NB4 (cell line): ENCODE data around the gene MBNL1.

Experiments used
- DNase-seq: peaks from one replicate; pipeline ENCODE4 v3.0.0; 2010; ENCODE audit warnings: low read depth
- H3K4me3 ChIP-seq: one replicate; pipeline ENCODE4 v1.5.1; 2011; ENCODE audit warnings: mild to moderate bottlenecking, low read depth, low read length, moderate library complexity
- MYC ChIP-seq: IDR thresholded peaks from 2 replicates; pipeline ENCODE4 v1.6.1; 2011; ENCODE audit warnings: low read depth, low read length
- POLR2A ChIP-seq: IDR thresholded peaks from 2 replicates; pipeline ENCODE4 v1.6.1; 2011; ENCODE audit warnings: mild to moderate bottlenecking; ENCODE audit not compliant: insufficient read length; ENCODE audit errors: extremely low read depth
- TF ChIP-seq, protein P1 (sequence below): IDR thresholded peaks from one replicate; pipeline ENCODE4 v1.5.1; 2012; ENCODE audit warnings: low read depth, low read length
- TF ChIP-seq, protein P2 (sequence below): IDR thresholded peaks from 2 replicates; pipeline ENCODE4 v1.6.1; 2011; ENCODE audit warnings: low read depth, low read length

The MBNL1 gene

DNA sequence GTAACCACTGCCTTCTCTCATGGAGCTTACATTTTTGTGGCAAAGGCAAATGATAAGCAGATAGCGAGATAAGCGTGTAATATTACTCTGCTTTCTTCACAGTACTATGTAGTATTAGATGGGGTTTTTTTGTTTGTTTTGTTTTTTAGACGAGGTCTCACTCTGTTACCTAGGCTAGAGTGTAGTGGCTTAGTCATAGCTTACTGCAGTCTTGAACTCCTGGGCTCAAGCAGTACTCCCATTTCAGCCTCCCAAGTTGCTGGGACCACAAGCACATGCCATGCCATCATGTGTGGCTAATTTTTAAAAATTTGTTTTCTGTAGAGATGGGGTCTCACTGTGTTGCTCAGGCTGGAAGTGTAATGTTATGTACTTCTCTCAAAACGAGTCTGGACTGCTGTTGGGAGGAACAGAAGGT, 22.9 kb downstream of the MBNL1 start:
- no peak for DNase-seq

DNA sequence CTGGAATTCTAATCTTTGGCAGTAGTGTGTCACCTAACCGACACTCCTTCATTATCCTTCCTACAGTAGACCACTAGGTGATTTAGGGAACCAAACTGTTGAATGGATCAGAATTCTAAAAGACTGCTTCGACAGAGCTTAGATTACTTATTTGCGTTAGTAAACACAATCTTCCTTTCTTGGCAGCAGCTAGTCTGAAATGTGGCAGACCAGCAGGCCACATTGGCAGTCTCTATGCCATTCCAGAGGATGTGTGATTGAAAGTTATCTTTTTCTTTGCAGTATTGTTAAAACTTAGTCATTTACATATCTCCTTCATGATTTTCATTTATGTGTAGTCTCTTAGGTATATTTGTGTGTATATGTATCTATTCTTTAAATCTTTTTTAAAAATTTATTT, 23.6 kb downstream of the MBNL1 start:
- H3K4me3 ChIP-seq, result no peak overlapping the region
- TF ChIP-seq, protein P1, sequence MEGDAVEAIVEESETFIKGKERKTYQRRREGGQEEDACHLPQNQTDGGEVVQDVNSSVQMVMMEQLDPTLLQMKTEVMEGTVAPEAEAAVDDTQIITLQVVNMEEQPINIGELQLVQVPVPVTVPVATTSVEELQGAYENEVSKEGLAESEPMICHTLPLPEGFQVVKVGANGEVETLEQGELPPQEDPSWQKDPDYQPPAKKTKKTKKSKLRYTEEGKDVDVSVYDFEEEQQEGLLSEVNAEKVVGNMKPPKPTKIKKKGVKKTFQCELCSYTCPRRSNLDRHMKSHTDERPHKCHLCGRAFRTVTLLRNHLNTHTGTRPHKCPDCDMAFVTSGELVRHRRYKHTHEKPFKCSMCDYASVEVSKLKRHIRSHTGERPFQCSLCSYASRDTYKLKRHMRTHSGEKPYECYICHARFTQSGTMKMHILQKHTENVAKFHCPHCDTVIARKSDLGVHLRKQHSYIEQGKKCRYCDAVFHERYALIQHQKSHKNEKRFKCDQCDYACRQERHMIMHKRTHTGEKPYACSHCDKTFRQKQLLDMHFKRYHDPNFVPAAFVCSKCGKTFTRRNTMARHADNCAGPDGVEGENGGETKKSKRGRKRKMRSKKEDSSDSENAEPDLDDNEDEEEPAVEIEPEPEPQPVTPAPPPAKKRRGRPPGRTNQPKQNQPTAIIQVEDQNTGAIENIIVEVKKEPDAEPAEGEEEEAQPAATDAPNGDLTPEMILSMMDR, result no peak
- TF ChIP-seq POLR2A (no peak), MYC (no peak)
- TF ChIP-seq, protein P2, sequence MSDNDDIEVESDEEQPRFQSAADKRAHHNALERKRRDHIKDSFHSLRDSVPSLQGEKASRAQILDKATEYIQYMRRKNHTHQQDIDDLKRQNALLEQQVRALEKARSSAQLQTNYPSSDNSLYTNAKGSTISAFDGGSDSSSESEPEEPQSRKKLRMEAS, result no peak
- no peak for DNase-seq

More for the DNA sequence above, 22.9 kb downstream of the MBNL1 start:
- no peak overlapping the region for H3K4me3 ChIP-seq
- TF ChIP-seq, protein P2, result no peak
- TF ChIP-seq MYC (no peak), POLR2A (no peak)
- TF ChIP-seq, protein P1, result no peak

DNA sequence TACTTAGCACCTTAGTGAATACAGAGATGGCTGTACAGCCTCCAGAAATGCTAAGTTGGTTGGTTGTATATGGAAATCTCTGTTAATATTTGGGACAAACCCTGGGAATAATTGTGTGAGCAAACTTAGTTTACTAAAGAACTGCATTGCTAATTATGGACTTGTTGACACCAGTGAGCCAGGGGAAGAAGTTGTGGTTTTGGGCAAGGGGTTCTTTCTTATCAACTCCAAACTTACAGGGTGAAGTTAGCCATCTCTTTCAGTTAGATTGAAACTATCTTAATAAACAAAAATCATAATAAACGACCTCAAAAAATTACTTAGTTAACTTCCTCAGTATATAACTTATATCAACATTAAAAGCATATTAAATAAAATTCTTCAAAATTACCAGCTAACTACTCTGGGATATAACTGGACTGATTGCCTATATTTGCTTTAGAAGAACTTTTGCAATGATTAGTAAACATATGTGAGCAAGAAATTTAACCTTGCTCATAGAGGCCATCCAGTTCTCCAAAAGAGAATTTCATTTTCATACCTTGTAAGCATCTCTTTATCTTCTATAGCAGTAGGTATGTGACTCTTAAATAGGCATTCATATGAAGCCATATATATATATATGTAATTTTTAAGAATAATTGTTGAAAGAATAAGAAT, 24.7 kb downstream of the MBNL1 start:
- DNase-seq, result no peak

DNA sequence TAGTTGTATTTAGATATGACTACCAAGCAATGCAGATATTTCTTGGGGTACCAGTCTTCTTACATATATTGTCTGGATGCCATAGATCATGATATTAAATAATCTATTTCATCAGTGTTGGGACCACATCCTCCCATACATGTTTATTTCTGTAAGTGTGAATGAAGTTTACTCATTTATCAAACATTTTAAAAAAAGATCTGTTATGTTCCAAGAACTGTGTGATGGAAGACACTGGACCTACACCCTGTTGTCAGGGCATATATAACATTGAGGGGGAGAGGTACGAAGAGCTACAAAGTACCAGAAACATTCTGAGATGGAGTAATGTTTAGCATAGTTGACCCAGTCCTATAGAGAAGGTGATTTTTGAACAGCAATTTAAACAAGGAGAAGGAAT, 26.6 kb downstream of the MBNL1 start:
- no peak for DNase-seq
- TF ChIP-seq POLR2A, result no peak
- TF ChIP-seq, protein P1, result no peak
- TF ChIP-seq MYC, result no peak
- TF ChIP-seq, protein P2, result no peak
- no peak overlapping the region for H3K4me3 ChIP-seq

More for the DNA sequence above, 24.7 kb downstream of the MBNL1 start:
- no peak overlapping the region for H3K4me3 ChIP-seq
- TF ChIP-seq POLR2A (no peak), MYC (no peak)
- TF ChIP-seq, protein P1, result no peak
- TF ChIP-seq, protein P2, result no peak

DNA sequence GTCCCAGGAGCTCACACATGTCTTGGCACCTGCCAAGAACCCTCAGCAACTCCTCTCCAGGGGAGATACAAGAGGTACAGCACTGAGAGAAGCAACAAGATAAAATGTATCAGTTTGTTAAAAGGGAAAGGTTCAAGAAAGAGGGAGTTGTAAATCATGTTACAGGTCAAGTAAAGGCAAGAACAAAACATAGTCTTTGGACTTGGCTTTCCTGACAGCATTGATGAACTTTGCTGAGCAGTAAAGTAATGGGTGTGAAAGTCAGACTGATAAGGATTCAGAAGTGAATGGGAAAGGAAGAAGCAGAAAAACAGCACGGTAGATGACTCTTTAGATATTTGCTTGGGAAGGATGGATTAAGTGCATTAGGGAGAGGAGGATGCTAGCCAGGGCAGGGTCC, 27.1 kb downstream of the MBNL1 start:
- TF ChIP-seq, protein P2, result no peak
- TF ChIP-seq, protein P1, result no peak
- TF ChIP-seq MYC (no peak), POLR2A (no peak)
- no peak for DNase-seq
- no peak overlapping the region for H3K4me3 ChIP-seq
